ENCODE results near the gene CDK6.

- TF ChIP-seq, protein P1, sequence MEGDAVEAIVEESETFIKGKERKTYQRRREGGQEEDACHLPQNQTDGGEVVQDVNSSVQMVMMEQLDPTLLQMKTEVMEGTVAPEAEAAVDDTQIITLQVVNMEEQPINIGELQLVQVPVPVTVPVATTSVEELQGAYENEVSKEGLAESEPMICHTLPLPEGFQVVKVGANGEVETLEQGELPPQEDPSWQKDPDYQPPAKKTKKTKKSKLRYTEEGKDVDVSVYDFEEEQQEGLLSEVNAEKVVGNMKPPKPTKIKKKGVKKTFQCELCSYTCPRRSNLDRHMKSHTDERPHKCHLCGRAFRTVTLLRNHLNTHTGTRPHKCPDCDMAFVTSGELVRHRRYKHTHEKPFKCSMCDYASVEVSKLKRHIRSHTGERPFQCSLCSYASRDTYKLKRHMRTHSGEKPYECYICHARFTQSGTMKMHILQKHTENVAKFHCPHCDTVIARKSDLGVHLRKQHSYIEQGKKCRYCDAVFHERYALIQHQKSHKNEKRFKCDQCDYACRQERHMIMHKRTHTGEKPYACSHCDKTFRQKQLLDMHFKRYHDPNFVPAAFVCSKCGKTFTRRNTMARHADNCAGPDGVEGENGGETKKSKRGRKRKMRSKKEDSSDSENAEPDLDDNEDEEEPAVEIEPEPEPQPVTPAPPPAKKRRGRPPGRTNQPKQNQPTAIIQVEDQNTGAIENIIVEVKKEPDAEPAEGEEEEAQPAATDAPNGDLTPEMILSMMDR (conservative IDR thresholded peaks at IDR 0.05; ENCODE audit: low read depth, low read length): no peak
- TF ChIP-seq EZH2 (IDR thresholded peaks at IDR 0.05; ENCODE audit: borderline replicate concordance, low read depth, low read length, poor library complexity, severe bottlenecking): no peak
Measured at GRCh38 chr7:92735707-92736106, 100.7 kb downstream of the CDK6 start.

Measured in A673 (cell line).